Measurements from ENCODE around the gene KANSL3.
A peak's percentile ranks its signal among the peaks of the same experiment; 100 is the strongest.

DNA sequence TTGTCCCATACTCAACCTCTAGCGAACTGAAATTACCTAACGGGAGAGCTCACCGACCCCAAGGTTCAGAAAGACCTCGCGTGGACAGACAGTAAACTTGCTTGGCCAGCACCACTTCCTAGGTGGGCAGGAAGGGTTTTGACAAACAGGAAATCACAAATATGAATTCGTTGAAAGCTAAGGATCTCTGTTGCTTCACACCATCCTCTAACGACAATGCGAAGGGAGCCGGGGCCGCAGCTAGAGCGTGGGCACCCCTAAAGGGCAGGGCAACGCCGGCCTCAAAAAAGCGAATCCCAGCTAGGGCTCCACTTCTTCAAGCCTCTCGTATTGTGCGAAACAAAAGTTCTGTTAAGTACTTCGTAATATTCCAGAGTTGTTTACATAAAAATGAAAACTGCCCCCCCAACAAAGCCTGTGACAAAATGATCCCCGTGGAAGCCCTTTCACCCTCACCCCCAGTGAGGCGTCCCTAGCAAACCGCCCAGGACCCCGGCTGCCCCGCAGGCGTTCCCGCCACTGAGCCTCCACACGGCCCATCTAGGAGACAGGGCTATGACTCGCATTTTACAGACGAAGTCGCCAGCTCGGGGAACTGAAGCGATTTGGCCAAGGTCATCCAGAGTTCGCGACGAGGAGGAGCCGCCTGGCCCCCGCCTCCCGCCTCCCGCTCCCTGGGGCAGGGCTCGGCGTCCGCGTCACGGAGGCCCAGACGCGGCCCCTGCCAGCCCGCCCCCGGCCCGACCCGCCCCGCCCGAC is 548 bp downstream of the KANSL3 start:
- TF ChIP-seq POLR2A (IDR thresholded peaks at IDR 0.05) (peak in 1 of 2 donors; percentile 20), POLR2AphosphoS5 (IDR thresholded peaks at IDR 0.05) (no peak), EP300 (IDR thresholded peaks at IDR 0.05) (no peak)
- TF ChIP-seq, protein P1, sequence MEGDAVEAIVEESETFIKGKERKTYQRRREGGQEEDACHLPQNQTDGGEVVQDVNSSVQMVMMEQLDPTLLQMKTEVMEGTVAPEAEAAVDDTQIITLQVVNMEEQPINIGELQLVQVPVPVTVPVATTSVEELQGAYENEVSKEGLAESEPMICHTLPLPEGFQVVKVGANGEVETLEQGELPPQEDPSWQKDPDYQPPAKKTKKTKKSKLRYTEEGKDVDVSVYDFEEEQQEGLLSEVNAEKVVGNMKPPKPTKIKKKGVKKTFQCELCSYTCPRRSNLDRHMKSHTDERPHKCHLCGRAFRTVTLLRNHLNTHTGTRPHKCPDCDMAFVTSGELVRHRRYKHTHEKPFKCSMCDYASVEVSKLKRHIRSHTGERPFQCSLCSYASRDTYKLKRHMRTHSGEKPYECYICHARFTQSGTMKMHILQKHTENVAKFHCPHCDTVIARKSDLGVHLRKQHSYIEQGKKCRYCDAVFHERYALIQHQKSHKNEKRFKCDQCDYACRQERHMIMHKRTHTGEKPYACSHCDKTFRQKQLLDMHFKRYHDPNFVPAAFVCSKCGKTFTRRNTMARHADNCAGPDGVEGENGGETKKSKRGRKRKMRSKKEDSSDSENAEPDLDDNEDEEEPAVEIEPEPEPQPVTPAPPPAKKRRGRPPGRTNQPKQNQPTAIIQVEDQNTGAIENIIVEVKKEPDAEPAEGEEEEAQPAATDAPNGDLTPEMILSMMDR (IDR thresholded peaks at IDR 0.05): no peak
